GM10847 (cell line): ENCODE results near the gene SCRG1.

Source experiments
- POLR2A ChIP-seq: IDR thresholded peaks from 2 replicates; pipeline ENCODE4 v1.6.1; 2011; ENCODE audit not compliant: insufficient read length; ENCODE audit errors: extremely low read depth

The SCRG1 gene

GRCh38 chr4:173380987-173381386 lies 17.9 kb downstream of the SCRG1 start:
- TF ChIP-seq POLR2A: no peak

DNA sequence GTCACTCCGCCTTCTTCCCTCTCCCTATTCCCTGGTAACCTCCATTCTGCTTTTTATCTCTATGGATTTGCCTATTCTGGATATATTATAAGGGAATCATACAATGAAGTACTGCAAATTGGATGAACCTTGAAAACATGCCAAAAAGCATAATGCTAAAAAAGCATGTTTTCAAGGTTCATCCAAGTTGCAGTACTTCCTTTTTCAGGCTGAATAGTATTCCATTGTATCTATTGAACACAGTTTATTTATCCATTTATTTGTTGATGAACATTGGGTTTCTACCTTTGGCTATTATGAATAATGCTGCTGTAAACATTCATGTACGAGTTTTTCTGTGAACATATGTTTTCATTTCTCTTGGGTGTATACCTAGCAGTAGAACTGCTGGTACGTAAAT lies 19.0 kb downstream of the SCRG1 start:
- no peak for TF ChIP-seq POLR2A

- TF ChIP-seq POLR2A: no peak
Observed at GRCh38 chr4:173374588-173374987, 24.3 kb downstream of the SCRG1 start.

GRCh38 chr4:173371292-173372192 lies 27.4 kb downstream of the SCRG1 start:
- no peak for TF ChIP-seq POLR2A

- peak; percentile 98 for TF ChIP-seq POLR2A
Observed at GRCh38 chr4:173370477-173371291, 28.2 kb downstream of the SCRG1 start, which contains the start of gene SAP30. Gene SAP30, plus strand, starts transcription at chr4:173370954. Its CDS starts 229 bp downstream, at chr4:173371183.

GRCh38 chr4:173370130-173370476 lies 28.8 kb downstream of the SCRG1 start:
- TF ChIP-seq POLR2A: no peak

GRCh38 chr4:173367946-173368345 lies 31.0 kb downstream of the SCRG1 start:
- no peak for TF ChIP-seq POLR2A

DNA sequence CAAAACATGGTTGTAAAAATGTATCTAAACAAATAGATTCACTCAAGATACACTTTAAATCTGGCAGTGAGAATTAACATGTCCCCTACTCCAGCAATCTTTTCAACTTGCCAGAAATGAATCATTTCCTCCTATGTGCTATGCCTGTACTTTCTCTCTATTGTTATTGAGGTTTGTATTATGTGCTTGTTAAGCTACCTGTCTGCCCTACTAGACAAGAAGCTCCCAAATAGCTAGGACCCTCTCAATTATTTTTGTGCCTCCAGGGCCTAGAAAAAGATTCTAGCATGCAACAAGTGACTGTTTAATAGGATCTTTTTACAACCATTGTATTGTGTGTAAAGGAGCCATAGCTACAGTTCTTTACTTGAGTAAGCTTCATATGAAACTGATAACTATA lies 31.6 kb downstream of the SCRG1 start:
- no peak for TF ChIP-seq POLR2A

GRCh38 chr4:173365359-173365996 lies 33.4 kb downstream of the SCRG1 start:
- no peak for TF ChIP-seq POLR2A

GRCh38 chr4:173362666-173363065 lies 36.2 kb downstream of the SCRG1 start:
- TF ChIP-seq POLR2A: no peak

- TF ChIP-seq POLR2A: no peak
Observed at GRCh38 chr4:173360587-173361221, 38.2 kb downstream of the SCRG1 start.

DNA sequence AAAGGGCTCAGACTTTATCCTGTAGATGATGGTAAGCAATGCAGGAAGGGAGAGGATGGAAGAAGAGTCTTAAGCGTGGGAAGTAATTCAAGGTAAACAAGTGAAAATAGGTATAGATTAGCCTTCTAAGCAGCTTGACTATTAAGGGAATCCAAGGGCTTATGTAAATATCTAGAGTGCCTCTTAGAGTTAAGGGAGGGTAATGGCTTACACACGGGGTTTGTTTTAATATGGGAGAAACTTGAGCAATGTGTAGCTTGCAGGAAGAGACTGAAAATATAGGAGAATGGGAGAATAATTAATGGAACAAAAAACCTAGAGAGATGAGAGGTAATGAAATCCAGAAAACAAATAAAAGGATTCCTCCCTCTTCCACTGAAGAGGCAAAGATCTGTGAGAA lies 41.0 kb downstream of the SCRG1 start:
- no peak for TF ChIP-seq POLR2A

GRCh38 chr4:173347467-173347866 lies 51.4 kb downstream of the SCRG1 start:
- TF ChIP-seq POLR2A: no peak

DNA sequence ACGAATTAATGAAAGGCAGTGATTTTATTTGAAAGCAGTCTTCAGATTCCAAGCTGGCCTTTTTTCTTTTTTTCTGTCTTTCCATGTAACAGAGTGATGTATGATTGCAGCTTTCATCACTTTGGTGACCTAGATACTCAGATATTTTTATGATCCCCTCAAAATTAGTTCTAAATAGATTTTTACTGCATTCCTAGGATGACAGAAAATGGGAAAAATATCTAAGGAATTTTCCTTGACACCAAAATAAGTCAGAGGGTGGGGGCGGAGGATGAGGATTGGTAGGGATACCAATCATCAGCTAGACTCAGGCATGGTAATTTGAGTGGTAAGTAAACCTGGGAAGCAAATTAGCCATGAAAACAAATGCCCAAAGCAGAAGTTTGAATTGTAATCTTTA lies 52.8 kb downstream of the SCRG1 start:
- TF ChIP-seq POLR2A: no peak

GRCh38 chr4:173345648-173346047 lies 53.3 kb downstream of the SCRG1 start:
- TF ChIP-seq POLR2A: no peak
